Sigmoid colon (tissue), 4 donors: Measurements from ENCODE around the gene PRKCA.

Source experiments
- EP300 ChIP-seq, 4 donors: sonication (generic); formaldehyde crosslinking; IDR thresholded peaks; one replicate each; pipeline ENCODE4 v1.6.1; 2017; ENCODE audit warnings: antibody characterized with exemption in 4 of 4
- POLR2A ChIP-seq, 2 donors: fragments of 450-650 bp; IDR thresholded peaks; one replicate each; pipeline ENCODE4 v1.6.1; 2016; ENCODE audit warnings: antibody characterized with exemption in 2 of 2, mild to moderate bottlenecking in 2 of 2, moderate library complexity in 2 of 2
- POLR2AphosphoS5 ChIP-seq, 4 donors: sonication (generic); formaldehyde crosslinking; IDR thresholded peaks; one replicate each; pipeline ENCODE4 v1.6.1; 2017; ENCODE audit warnings: antibody characterized with exemption in 4 of 4
- TF ChIP-seq, protein P1 (sequence below), 4 experiments: fragments of 450-650 bp in 3 of 4; fragments of 200-600 bp in 1 of 4; IDR thresholded peaks; one replicate each; pipeline ENCODE4 v1.5.1; 2016 to 2019; ENCODE audit warnings: antibody characterized with exemption in 4 of 4, mild to moderate bottlenecking in 3 of 4, moderate library complexity in 2 of 4

DNA sequence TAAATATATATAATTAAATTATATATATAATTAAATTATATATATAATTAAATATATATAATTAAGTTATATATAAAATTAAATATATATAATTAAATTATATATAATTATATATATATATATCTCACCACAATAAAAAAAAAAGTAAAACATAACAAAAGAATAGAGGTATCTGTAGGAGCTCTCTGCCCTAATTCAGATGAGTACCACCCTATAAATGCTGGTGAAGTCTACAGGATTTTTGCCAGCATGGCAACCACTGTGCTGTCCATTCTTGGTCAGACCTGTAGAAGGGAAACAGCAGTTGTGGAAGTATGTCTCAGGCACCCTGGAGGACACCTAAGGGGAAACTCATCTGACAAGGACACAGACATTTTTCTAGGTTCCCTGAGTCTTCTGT lies 259.7 kb downstream of the PRKCA start:
- TF ChIP-seq EP300 (IDR thresholded peaks at IDR 0.05), result no peak
- TF ChIP-seq, protein P1, sequence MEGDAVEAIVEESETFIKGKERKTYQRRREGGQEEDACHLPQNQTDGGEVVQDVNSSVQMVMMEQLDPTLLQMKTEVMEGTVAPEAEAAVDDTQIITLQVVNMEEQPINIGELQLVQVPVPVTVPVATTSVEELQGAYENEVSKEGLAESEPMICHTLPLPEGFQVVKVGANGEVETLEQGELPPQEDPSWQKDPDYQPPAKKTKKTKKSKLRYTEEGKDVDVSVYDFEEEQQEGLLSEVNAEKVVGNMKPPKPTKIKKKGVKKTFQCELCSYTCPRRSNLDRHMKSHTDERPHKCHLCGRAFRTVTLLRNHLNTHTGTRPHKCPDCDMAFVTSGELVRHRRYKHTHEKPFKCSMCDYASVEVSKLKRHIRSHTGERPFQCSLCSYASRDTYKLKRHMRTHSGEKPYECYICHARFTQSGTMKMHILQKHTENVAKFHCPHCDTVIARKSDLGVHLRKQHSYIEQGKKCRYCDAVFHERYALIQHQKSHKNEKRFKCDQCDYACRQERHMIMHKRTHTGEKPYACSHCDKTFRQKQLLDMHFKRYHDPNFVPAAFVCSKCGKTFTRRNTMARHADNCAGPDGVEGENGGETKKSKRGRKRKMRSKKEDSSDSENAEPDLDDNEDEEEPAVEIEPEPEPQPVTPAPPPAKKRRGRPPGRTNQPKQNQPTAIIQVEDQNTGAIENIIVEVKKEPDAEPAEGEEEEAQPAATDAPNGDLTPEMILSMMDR (IDR thresholded peaks at IDR 0.05), result no peak
- TF ChIP-seq POLR2A (IDR thresholded peaks at IDR 0.05), result no peak
- no peak for TF ChIP-seq POLR2AphosphoS5 (IDR thresholded peaks at IDR 0.05)
